ENCODE measurements around the gene MCM3AP.

GRCh38 chr21:46196733-46197132 lies 88.7 kb downstream of the MCM3AP start:
- TF ChIP-seq GATA2 (IDR thresholded peaks at IDR 0.05; ENCODE audit: low read depth, low read length) (no peak), GATA3 (IDR thresholded peaks at IDR 0.05; ENCODE audit: low read depth, low read length) (no peak)

Data from SH-SY5Y (cell line).